Sigmoid colon (tissue), 3 donors: ENCODE data around the gene RFX4.

Source experiments
- POLR2A ChIP-seq, 2 donors: fragments of 450-650 bp; IDR thresholded peaks; one replicate each; pipeline ENCODE4 v1.6.1; 2016; ENCODE audit warnings: antibody characterized with exemption in 2 of 2, mild to moderate bottlenecking in 2 of 2, moderate library complexity in 2 of 2
- TF ChIP-seq, protein P1 (sequence below), 4 experiments: fragments of 450-650 bp in 3 of 4; fragments of 200-600 bp in 1 of 4; IDR thresholded peaks; one replicate each; pipeline ENCODE4 v1.5.1; 2016 to 2019; ENCODE audit warnings: antibody characterized with exemption in 4 of 4, mild to moderate bottlenecking in 3 of 4, moderate library complexity in 2 of 4

GRCh38 chr12:106586803-106587684, 4.2 kb downstream of the RFX4 start:
- no peak for TF ChIP-seq POLR2A (IDR thresholded peaks at IDR 0.05)
- TF ChIP-seq, protein P1, sequence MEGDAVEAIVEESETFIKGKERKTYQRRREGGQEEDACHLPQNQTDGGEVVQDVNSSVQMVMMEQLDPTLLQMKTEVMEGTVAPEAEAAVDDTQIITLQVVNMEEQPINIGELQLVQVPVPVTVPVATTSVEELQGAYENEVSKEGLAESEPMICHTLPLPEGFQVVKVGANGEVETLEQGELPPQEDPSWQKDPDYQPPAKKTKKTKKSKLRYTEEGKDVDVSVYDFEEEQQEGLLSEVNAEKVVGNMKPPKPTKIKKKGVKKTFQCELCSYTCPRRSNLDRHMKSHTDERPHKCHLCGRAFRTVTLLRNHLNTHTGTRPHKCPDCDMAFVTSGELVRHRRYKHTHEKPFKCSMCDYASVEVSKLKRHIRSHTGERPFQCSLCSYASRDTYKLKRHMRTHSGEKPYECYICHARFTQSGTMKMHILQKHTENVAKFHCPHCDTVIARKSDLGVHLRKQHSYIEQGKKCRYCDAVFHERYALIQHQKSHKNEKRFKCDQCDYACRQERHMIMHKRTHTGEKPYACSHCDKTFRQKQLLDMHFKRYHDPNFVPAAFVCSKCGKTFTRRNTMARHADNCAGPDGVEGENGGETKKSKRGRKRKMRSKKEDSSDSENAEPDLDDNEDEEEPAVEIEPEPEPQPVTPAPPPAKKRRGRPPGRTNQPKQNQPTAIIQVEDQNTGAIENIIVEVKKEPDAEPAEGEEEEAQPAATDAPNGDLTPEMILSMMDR (IDR thresholded peaks at IDR 0.05), result no peak
